Superior temporal gyrus (tissue), 1 donor: Measurements from ENCODE around the gene BCAS1.

Experiments
- DNase-seq: peaks from one replicate; pipeline ENCODE4 v3.0.0-alpha.2; 2016; ENCODE audit errors: extremely low spot score

Gene BCAS1

GRCh38 chr20:54070187-54070987, at the start of gene BCAS1:
Gene BCAS1 (minus strand): TSS chr20:54070594. CDS start chr20:54058718, 11,876 bp downstream.
- DNase-seq, result no peak

GRCh38 chr20:54119744-54120143, 49.4 kb upstream of the BCAS1 start:
- DNase-seq, result no peak

GRCh38 chr20:54118220-54119001, 48.0 kb upstream of the BCAS1 start:
- no peak for DNase-seq

- no peak for DNase-seq
These were observed 46.3 kb upstream of the BCAS1 start for GRCh38 chr20:54116550-54117235.

- no peak for DNase-seq
These were observed 44.9 kb upstream of the BCAS1 start for GRCh38 chr20:54115172-54115854.

- DNase-seq, result no peak
These were observed 43.7 kb upstream of the BCAS1 start for GRCh38 chr20:54114109-54114508.

- DNase-seq, result no peak
These were observed 43.2 kb upstream of the BCAS1 start for GRCh38 chr20:54113566-54113965.

GRCh38 chr20:54112221-54112884, 42.0 kb upstream of the BCAS1 start:
- DNase-seq, result no peak

GRCh38 chr20:54111460-54111859, 41.1 kb upstream of the BCAS1 start:
- no peak for DNase-seq

GRCh38 chr20:54110457-54110856, 40.1 kb upstream of the BCAS1 start:
- DNase-seq, result no peak

- no peak for DNase-seq
These were observed 39.6 kb upstream of the BCAS1 start for GRCh38 chr20:54110041-54110440.

GRCh38 chr20:54108817-54109216, 38.4 kb upstream of the BCAS1 start:
- DNase-seq, result no peak

GRCh38 chr20:54108326-54108642, 37.9 kb upstream of the BCAS1 start:
- DNase-seq, result no peak

GRCh38 chr20:54107600-54108325, 37.4 kb upstream of the BCAS1 start:
- no peak for DNase-seq

GRCh38 chr20:54107181-54107580, 36.8 kb upstream of the BCAS1 start:
- no peak for DNase-seq

- no peak for DNase-seq
These were observed 35.8 kb upstream of the BCAS1 start for GRCh38 chr20:54106162-54106561.

GRCh38 chr20:54105653-54106052, 35.3 kb upstream of the BCAS1 start:
- no peak for DNase-seq

GRCh38 chr20:54104781-54105180, 34.4 kb upstream of the BCAS1 start:
- DNase-seq, result peak; percentile 36

GRCh38 chr20:54103762-54104600, 33.6 kb upstream of the BCAS1 start:
- DNase-seq, result no peak
